Esophagus muscularis mucosa (tissue), 4 donors: ENCODE data around the gene CBFA2T3.

Source experiments
- CTCF ChIP-seq, 3 experiments: fragments of 200-600 bp in 2 of 3; fragments of 450-650 bp in 1 of 3; sonication (generic) in 2 of 3; IDR thresholded peaks; one replicate each; pipeline ENCODE4 v1.5.1; 2017 to 2019; ENCODE audit warnings: antibody characterized with exemption in 3 of 3, mild to moderate bottlenecking in 2 of 3, moderate library complexity in 1 of 3
- EP300 ChIP-seq: sonication (generic); formaldehyde crosslinking; IDR thresholded peaks from one replicate; pipeline ENCODE4 v1.6.1; 2017; ENCODE audit warnings: antibody characterized with exemption
- POLR2AphosphoS5 ChIP-seq, 2 donors: sonication (generic); formaldehyde crosslinking; IDR thresholded peaks; one replicate each; pipeline ENCODE4 v1.6.1; 2017; ENCODE audit warnings: antibody characterized with exemption in 2 of 2

- no peak for TF ChIP-seq EP300
- no peak for TF ChIP-seq CTCF (IDR thresholded peaks at IDR 0.05)
- no peak for TF ChIP-seq POLR2AphosphoS5 (IDR thresholded peaks at IDR 0.05)
These were observed 18.9 kb upstream of the CBFA2T3 start for GRCh38 chr16:88995746-88996535.
